Measurements from ENCODE around the gene SP140L.
"Not testable (repeated sequence)": the region's sequence is repeated elsewhere in the genome, so short reads cannot be mapped to it uniquely, and the experiment has no call there.

Gene SP140L

DNA sequence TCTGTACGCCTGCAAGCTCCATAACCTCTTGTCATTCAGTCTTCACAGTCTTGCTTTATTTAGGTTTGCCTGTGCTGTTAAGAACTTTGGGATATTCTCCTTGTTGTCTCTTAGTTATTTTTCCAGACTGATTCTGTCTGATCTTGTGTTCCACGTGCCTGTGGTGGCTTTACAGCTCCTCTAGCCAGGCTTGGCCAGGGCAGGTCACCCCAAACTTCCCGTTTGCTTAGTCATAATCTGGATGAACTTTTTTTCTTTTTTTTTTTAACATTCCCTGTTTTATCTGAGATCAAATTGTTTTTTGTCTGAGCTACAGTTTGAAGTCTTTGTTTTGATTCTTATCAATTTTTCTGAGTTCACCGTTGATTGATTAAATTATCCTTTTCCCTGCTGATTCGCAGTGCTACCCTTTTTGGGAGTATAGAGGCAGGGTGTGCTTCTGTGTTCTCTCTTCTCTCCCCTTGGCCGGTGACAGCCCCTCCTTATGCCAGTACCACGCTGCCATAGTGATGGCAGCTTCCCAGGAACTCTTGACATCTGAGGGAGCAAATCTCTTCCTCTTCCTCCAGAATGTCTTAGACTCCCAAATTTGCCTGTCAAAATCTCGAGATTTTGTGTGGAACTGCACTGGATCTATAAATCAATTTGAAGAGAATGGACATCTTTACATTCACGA is 91.5 kb downstream of the SP140L start:
- DNase-seq (ENCODE audit: low spot score), result no peak

- no peak for DNase-seq (ENCODE audit: low spot score)
Measured at GRCh38 chr2:230419181-230419580, 92.2 kb downstream of the SP140L start.

DNA sequence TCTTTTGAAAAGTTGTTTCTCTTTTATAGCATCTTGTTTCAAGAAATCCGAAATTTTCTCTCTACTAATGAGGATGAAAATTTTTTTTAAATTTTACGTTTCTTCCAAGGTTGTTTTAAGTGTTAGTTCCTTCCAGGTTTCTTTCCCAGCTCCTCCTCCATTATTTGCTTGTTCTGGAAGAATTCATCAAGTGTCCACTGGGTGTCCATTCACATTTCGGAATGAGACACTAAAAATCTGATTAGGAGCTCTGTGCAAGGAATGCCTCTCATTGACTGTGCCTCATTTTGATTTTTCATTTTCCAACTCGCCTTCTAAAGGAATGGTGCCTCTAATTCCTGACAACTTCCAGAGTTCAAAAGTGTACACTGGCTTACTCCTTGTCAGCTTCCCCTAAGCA is 95.2 kb downstream of the SP140L start:
- no peak for DNase-seq (ENCODE audit: low spot score)

GRCh38 chr2:230423851-230424458 is 97.0 kb downstream of the SP140L start:
- no peak for DNase-seq (ENCODE audit: low spot score)

GRCh38 chr2:230425377-230425776 is 98.4 kb downstream of the SP140L start:
- DNase-seq (ENCODE audit: low spot score), result no peak

GRCh38 chr2:230429513-230429912 is 102.5 kb downstream of the SP140L start:
- DNase-seq (ENCODE audit: low spot score), result no peak

GRCh38 chr2:230430957-230431910 is 104.2 kb downstream of the SP140L start:
- DNase-seq (ENCODE audit: low spot score), result no peak

GRCh38 chr2:230434677-230435324 is 107.8 kb downstream of the SP140L start:
- DNase-seq (ENCODE audit: low spot score), result no peak

DNA sequence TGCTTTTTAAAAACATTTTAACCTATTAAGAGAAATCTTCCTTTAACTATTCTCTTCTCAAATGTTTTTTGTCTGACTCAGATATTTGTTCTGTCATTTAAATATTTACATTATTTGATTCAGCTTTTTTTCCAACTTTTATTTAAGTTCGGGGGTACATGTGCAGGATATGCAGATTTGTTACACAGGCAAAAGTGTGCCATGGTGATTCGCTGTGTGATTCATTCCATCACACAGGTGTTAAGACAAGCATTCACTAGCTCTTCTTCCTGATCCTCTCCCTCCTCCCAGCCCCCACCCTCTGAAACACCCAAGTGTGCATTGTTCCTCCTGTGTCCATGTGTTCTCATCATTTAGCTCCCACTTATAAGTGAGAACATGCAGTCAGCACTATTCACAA is 108.4 kb downstream of the SP140L start:
- DNase-seq (ENCODE audit: low spot score), result no peak

- not testable (repeated sequence) for DNase-seq (ENCODE audit: low spot score)
Measured at GRCh38 chr2:230439121-230439520, 112.1 kb downstream of the SP140L start.

DNA sequence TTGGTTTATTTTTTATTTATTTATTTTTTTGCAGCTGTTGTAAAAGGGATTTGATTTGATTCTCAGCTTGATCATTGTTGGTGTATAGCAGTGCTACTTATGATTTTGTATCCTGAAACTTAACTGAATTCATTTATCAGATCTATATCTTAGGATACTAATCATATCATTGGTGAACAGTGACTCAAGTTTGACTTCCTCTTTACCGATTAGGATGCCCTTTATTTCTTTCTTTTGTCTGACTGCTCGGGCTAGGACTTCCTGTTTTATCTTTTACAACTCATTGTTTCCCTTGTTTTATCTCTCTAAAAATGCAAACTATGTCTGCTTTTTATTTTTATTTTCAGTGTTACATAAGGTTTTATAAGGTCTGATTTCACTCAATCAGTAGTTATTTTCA is 112.6 kb downstream of the SP140L start:
- peak; percentile 26 for DNase-seq (ENCODE audit: low spot score)

DNA sequence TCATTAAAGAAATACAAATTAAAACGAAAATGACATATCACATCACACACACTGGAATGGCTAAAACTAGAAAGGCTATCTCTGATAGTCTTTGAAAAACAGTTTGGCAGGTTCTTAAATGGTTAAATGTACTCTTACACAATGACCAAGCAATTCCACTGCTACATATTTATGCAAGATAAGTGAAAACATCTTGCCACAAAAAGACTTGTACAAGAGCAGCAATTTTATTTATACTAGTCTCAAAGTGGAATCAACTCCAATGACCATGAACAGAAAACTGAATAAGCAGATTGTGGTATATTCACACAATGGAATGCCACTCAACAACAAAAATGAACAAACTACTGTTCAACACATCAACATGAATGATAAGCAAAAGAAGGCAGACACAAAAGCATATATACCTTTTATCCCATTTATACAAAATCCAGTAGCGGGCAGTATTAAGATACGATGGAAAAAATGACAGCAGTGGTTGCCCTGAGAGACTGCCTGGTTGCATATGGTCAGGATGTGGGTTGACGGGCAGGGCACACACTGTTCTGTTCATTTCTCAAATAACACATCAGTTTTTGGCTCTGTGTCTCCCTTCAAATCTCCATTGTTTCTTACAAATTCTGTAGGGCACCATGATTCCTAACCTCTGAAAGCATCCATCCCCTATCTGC is 114.4 kb downstream of the SP140L start:
- peak; percentile 59 for DNase-seq (ENCODE audit: low spot score)

- DNase-seq (ENCODE audit: low spot score), result no peak
Measured at GRCh38 chr2:230443541-230443940, 116.5 kb downstream of the SP140L start.

GRCh38 chr2:230444832-230445231 is 117.8 kb downstream of the SP140L start:
- DNase-seq (ENCODE audit: low spot score), result no peak

DNA sequence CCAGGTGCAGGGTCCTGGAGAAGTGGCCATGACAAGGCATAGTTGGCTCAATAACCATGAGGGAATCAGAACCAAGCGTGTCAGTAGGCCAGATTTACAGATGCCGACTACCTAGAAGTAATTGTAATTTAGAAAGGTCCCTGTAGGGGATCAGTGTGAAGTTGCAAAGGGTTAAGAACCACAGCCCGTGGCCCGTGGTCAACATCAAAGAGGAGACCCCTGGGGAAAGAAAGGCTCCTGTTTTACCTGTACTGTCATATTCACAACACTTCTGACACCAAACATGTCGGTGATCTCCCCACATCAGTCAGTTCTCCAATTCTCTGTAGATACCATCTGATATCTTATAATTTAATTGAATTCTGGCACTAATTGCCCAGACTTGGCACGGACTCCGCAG is 120.0 kb downstream of the SP140L start:
- DNase-seq (ENCODE audit: low spot score), result no peak

DNA sequence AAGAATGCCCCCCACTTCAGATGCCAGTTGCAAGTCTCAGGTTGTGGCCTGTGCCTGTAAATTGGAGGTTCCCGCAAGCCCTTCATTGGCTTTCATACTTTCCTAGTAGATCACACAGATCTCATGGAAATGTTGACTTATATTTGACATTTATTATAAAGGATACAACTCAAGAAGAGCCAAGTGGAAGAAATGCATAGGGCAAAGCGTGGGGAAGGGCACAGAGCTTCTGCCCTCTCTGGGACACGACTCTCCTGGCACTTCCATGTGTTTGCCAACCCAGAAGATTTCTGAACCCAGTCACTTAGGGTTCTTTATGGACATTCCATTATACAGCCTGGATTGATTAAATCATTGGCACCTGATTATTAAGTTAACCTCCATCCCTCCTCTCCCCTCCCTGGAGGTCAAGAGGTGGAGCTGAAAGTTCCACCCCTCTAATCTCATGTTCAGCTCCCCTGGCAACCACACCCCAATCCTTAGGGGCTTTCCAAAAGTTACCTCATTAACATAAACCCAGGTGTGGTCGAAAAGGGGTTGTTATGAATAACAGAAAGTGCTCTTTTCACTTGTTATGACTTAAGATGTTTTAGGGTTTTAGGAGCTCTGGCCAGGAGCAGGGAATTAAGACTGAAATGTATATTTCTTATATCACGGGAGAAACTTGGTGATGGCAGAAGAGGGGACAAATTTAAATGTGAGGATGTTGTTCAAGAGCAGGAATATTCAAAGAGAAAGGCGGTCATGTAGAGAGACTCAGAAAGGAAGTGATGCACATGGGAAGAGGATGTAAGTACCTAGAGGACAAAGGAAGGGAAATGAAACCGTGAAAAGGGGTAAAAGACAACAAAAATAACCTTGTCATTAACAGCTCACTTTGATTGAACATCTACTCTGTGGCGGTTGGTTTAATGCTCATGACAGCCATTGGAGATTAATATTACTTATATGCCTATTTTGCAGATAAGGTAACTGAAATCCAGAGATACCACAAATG is 120.8 kb downstream of the SP140L start:
- DNase-seq (ENCODE audit: low spot score), result peak; percentile 6

GRCh38 chr2:230449901-230450467 is 123.0 kb downstream of the SP140L start:
- DNase-seq (ENCODE audit: low spot score), result no peak

GRCh38 chr2:230453006-230453405 is 126.0 kb downstream of the SP140L start:
- no peak for DNase-seq (ENCODE audit: low spot score)

Measured in CD4-positive, alpha-beta T cell treated with Interleukin-6 at 100 ng/mL for 8 hours (primary cell).